ENCODE data around the gene GGTLC2.

GGTLC2 gene

GRCh38 chr22:22687638-22688500, 43.5 kb downstream of the GGTLC2 start:
- Histone ChIP-seq H3K36me3 (replicated peaks) (no peaks in the 10 kb centered on the region), H3K4me3 (ENCODE audit: low read depth, low read length) (no peak overlapping the region), H3K27ac (no peak overlapping the region), H3K27me3 (replicated peaks) (peaks cover 25% of the 10 kb centered on the region)
- DNase-seq, result peak; percentile 66
- peak; percentile 83 for TF ChIP-seq CTCF (IDR thresholded peaks at IDR 0.05; ENCODE audit: low read depth, low read length, missing control alignments)
- in situ Hi-C loops (cut with HindIII; ENCODE audit: low pct_ligation_motif_present, low sequenced_read_pairs), result no loop called here

- H3K27ac ChIP-seq, result no peak overlapping the region
- in situ Hi-C loops (cut with HindIII; ENCODE audit: low pct_ligation_motif_present, low sequenced_read_pairs), result no loop called here
- no peak for DNase-seq
- TF ChIP-seq CTCF (IDR thresholded peaks at IDR 0.05; ENCODE audit: low read depth, low read length, missing control alignments), result no peak
- no peak overlapping the region for H3K4me3 ChIP-seq (ENCODE audit: low read depth, low read length)
- peaks cover 24% of the 10 kb centered on the region for H3K27me3 ChIP-seq (replicated peaks)
- H3K36me3 ChIP-seq (replicated peaks), result no peaks in the 10 kb centered on the region
Observed at GRCh38 chr22:22689621-22690345, 45.4 kb downstream of the GGTLC2 start.

GRCh38 chr22:22691055-22691454, 46.6 kb downstream of the GGTLC2 start:
- no peak for TF ChIP-seq CTCF (IDR thresholded peaks at IDR 0.05; ENCODE audit: low read depth, low read length, missing control alignments)
- H3K4me3 ChIP-seq (ENCODE audit: low read depth, low read length), result no peak overlapping the region
- peaks cover 26% of the 10 kb centered on the region for H3K27me3 ChIP-seq (replicated peaks)
- DNase-seq, result no peak
- no peak overlapping the region for H3K27ac ChIP-seq
- in situ Hi-C loops (cut with HindIII; ENCODE audit: low pct_ligation_motif_present, low sequenced_read_pairs), result no loop called here
- no peaks in the 10 kb centered on the region for H3K36me3 ChIP-seq (replicated peaks)

GRCh38 chr22:22691716-22692701, 47.6 kb downstream of the GGTLC2 start:
- DNase-seq, result no peak
- TF ChIP-seq CTCF (IDR thresholded peaks at IDR 0.05; ENCODE audit: low read depth, low read length, missing control alignments), result no peak
- Histone ChIP-seq H3K27ac (no peak overlapping the region), H3K4me3 (ENCODE audit: low read depth, low read length) (no peak overlapping the region), H3K36me3 (replicated peaks) (no peaks in the 10 kb centered on the region), H3K27me3 (replicated peaks) (peaks cover 23% of the 10 kb centered on the region)
- in situ Hi-C loops (cut with HindIII; ENCODE audit: low pct_ligation_motif_present, low sequenced_read_pairs), result no loop called here

GRCh38 chr22:22692707-22693530, 48.5 kb downstream of the GGTLC2 start:
- peak; percentile 31 for DNase-seq
- H3K36me3 ChIP-seq (replicated peaks), result no peaks in the 10 kb centered on the region
- H3K4me3 ChIP-seq (ENCODE audit: low read depth, low read length), result no peak overlapping the region
- in situ Hi-C loops (cut with HindIII; ENCODE audit: low pct_ligation_motif_present, low sequenced_read_pairs), result no loop called here
- TF ChIP-seq CTCF (IDR thresholded peaks at IDR 0.05; ENCODE audit: low read depth, low read length, missing control alignments), result peak; percentile 59
- H3K27ac ChIP-seq, result peak overlapping the region; percentile 11
- H3K27me3 ChIP-seq (replicated peaks), result peaks cover 21% of the 10 kb centered on the region

All from brain microvascular endothelial cell (primary cell).